Gastrocnemius medialis (tissue), 4 donors: Measurements from ENCODE around the gene NAA40. TPM values are rescaled to one million over a fixed set of nuclear protein-coding genes. Genes with fewer than 3 reads are reported as not detected.
"Not testable (repeated sequence)": the region's sequence is repeated elsewhere in the genome, so short reads cannot be mapped to it uniquely, and the experiment has no call there.

ENCODE experiments used
- ATAC-seq, 2 donors: fragments of 150-250 bp; one replicate each; pipeline ENCODE4 v1.9.1; 2016
- DNase-seq, 2 donors: peaks; one replicate each; pipeline ENCODE4 v3.0.0-alpha.2; 2019
- H3K27ac ChIP-seq, 4 donors: fragments of 200-600 bp; sonication (generic); 1 replicate in 1 of 4; 2 replicates in 3 of 4; pipeline ENCODE4 v1.5.1; 2016 to 2018; ENCODE audit warnings: mild to moderate bottlenecking in 2 of 4, moderate library complexity in 1 of 4
- H3K27me3 ChIP-seq, 3 donors: fragments of 200-600 bp; sonication (generic) in 2 of 3; 1 replicate in 1 of 3; 2 replicates in 2 of 3; pipeline versions ENCODE4 v1.5.1 to v1.6.0; 2016 to 2019; ENCODE audit warnings: mild to moderate bottlenecking in 1 of 3, moderate library complexity in 1 of 3
- H3K36me3 ChIP-seq, 2 donors: fragments of 200-600 bp; sonication (generic) in 1 of 2; one replicate each; pipeline ENCODE4 v1.5.1; 2017 to 2018
- H3K4me1 ChIP-seq, 2 donors: fragments of 200-600 bp; sonication (generic) in 1 of 2; one replicate each; pipeline ENCODE4 v1.5.1; 2016 to 2017; ENCODE audit warnings: mild to moderate bottlenecking in 2 of 2
- H3K4me3 ChIP-seq, 4 donors: fragments of 200-600 bp; sonication (generic) in 3 of 4; 1 replicate in 1 of 4; 2 replicates in 3 of 4; pipeline ENCODE4 v1.5.1; 2016 to 2019; ENCODE audit warnings: mild to moderate bottlenecking in 2 of 4
- H3K9me3 ChIP-seq, 3 donors: fragments of 200-600 bp; sonication (generic) in 2 of 3; 1 replicate in 1 of 3; 2 replicates in 2 of 3; pipeline ENCODE4 v1.5.1; 2016 to 2019
- POLR2A ChIP-seq, 2 donors: fragments of 450-650 bp; IDR thresholded peaks; one replicate each; pipeline ENCODE4 v1.6.1; 2017; ENCODE audit warnings: antibody characterized with exemption in 2 of 2, mild to moderate bottlenecking in 2 of 2, moderate library complexity in 2 of 2
- in situ Hi-C, 4 donors: fragments of 200-750 bp; cut with MboI; loops; one replicate each; pipeline versions ENCODE4 v1.15.0 to v1.8.0; 2017; ENCODE audit warnings: low sequenced_read_pairs in 4 of 4
- intact Hi-C: fragments of 100-400 bp; cut with DNase I; formaldehyde crosslinking; loops from one replicate; pipeline ENCODE4 v1.15.1; 2023; ENCODE audit warnings: low total_unique reads
- total RNA-seq, 4 donors: library from RNA; depleted of rRNA; stranded (reverse); fragments of >200 nt; gene quantifications; one replicate each; pipeline versions ENCODE4 v1.1.0 to v1.2.3, GENCODE V29; 2016
- TF ChIP-seq, protein P1 (sequence below), 5 experiments: fragments of 450-650 bp in 3 of 5; fragments of 200-600 bp in 2 of 5; sonication (generic) in 2 of 5; IDR thresholded peaks in 4 of 5; conservative IDR thresholded peaks in 1 of 5; 1 replicate in 4 of 5; 2 replicates in 1 of 5; pipeline ENCODE4 v1.5.1; 2016 to 2019; ENCODE audit warnings: antibody characterized with exemption in 5 of 5, mild to moderate bottlenecking in 3 of 5, moderate library complexity in 3 of 5

NAA40 gene
- total RNA-seq, 4 donors from 2014 or later: 4.9 to 11.4 (median 6.5) TPM

- no peaks in the 10 kb centered on the region for H3K9me3 ChIP-seq
- H3K4me1 ChIP-seq: no peaks in the 10 kb centered on the region
- TF ChIP-seq, protein P1, sequence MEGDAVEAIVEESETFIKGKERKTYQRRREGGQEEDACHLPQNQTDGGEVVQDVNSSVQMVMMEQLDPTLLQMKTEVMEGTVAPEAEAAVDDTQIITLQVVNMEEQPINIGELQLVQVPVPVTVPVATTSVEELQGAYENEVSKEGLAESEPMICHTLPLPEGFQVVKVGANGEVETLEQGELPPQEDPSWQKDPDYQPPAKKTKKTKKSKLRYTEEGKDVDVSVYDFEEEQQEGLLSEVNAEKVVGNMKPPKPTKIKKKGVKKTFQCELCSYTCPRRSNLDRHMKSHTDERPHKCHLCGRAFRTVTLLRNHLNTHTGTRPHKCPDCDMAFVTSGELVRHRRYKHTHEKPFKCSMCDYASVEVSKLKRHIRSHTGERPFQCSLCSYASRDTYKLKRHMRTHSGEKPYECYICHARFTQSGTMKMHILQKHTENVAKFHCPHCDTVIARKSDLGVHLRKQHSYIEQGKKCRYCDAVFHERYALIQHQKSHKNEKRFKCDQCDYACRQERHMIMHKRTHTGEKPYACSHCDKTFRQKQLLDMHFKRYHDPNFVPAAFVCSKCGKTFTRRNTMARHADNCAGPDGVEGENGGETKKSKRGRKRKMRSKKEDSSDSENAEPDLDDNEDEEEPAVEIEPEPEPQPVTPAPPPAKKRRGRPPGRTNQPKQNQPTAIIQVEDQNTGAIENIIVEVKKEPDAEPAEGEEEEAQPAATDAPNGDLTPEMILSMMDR (IDR thresholded peaks at IDR 0.05 in 4 of 5, conservative IDR thresholded peaks at IDR 0.05 in 1 of 5): no peak
- TF ChIP-seq POLR2A (IDR thresholded peaks at IDR 0.05): no peak
- no peaks in the 10 kb centered on the region for H3K27me3 ChIP-seq
- intact Hi-C loops: no loop called here
- in situ Hi-C loops: no loop called here
- DNase-seq (no peak), ATAC-seq (no peak)
- no peak overlapping the region for H3K4me3 ChIP-seq
- no peak overlapping the region for H3K27ac ChIP-seq
- H3K36me3 ChIP-seq: peaks cover 0 to 33% of the 10 kb centered on the region in 2 donors
Observed at GRCh38 chr11:63958008-63958407, 19.2 kb downstream of the NAA40 start.

GRCh38 chr11:63961608-63962412 lies 23.0 kb downstream of the NAA40 start:
- no peaks in the 10 kb centered on the region for H3K36me3 ChIP-seq
- intact Hi-C loops: no loop called here
- DNase-seq: no peak
- H3K27ac ChIP-seq: no peak overlapping the region
- no peak for TF ChIP-seq POLR2A (IDR thresholded peaks at IDR 0.05)
- TF ChIP-seq, protein P1 (IDR thresholded peaks at IDR 0.05 in 4 of 5, conservative IDR thresholded peaks at IDR 0.05 in 1 of 5): no peak
- no peak overlapping the region for H3K4me3 ChIP-seq
- no peak for ATAC-seq
- no peaks in the 10 kb centered on the region for H3K27me3 ChIP-seq
- in situ Hi-C loops: no loop called here
- H3K9me3 ChIP-seq: no peaks in the 10 kb centered on the region
- no peaks in the 10 kb centered on the region for H3K4me1 ChIP-seq

DNA sequence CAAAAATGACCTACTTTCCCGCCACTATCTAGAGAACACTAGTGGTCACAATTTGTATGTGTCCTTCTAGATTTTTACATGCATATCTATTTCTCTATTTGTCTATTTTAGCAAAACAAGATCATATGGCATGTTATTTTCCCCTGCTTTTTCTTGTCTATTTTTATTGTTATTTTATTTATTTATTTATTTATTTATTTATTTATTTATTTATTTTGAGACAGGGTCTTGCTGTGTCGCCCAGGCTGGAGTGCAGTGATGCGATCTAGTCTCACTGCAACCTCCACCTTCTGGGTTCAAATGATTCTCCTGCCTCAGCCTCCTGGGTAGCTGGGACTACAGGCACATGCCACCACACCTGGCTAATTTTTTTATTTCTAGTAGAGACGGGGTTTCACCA lies 25.1 kb downstream of the NAA40 start:
- intact Hi-C loops, DNase-seq, H3K27me3 ChIP-seq, ATAC-seq, H3K27ac ChIP-seq, H3K4me3 ChIP-seq, H3K9me3 ChIP-seq, H3K4me1 ChIP-seq, in situ Hi-C loops, H3K36me3 ChIP-seq: not testable (repeated sequence)

GRCh38 chr11:63966444-63966843 lies 27.6 kb downstream of the NAA40 start:
- no peaks in the 10 kb centered on the region for H3K9me3 ChIP-seq
- no peaks in the 10 kb centered on the region for H3K36me3 ChIP-seq
- no peaks in the 10 kb centered on the region for H3K27me3 ChIP-seq
- no peak for DNase-seq
- intact Hi-C loops: no loop called here
- no peak for ATAC-seq
- H3K27ac ChIP-seq: no peak overlapping the region
- TF ChIP-seq, protein P1 (IDR thresholded peaks at IDR 0.05 in 4 of 5, conservative IDR thresholded peaks at IDR 0.05 in 1 of 5): no peak
- TF ChIP-seq POLR2A (IDR thresholded peaks at IDR 0.05): no peak
- in situ Hi-C loops: no loop called here
- no peak overlapping the region for H3K4me3 ChIP-seq
- H3K4me1 ChIP-seq: no peaks in the 10 kb centered on the region

- no peaks in the 10 kb centered on the region for H3K27me3 ChIP-seq
- H3K4me3 ChIP-seq: no peak overlapping the region
- DNase-seq (no peak), ATAC-seq (no peak)
- intact Hi-C loops: no loop called here
- H3K4me1 ChIP-seq: peaks cover 0 to 3% of the 10 kb centered on the region in 2 donors
- no peaks in the 10 kb centered on the region for H3K9me3 ChIP-seq
- TF ChIP-seq POLR2A (IDR thresholded peaks at IDR 0.05): no peak
- TF ChIP-seq, protein P1 (IDR thresholded peaks at IDR 0.05 in 4 of 5, conservative IDR thresholded peaks at IDR 0.05 in 1 of 5): no peak
- no peaks in the 10 kb centered on the region for H3K36me3 ChIP-seq
- in situ Hi-C loops: no loop called here
- no peak overlapping the region for H3K27ac ChIP-seq
Observed at GRCh38 chr11:63969461-63969860, 30.7 kb downstream of the NAA40 start.
